Measurements from ENCODE around the gene TESK1. TPM values are rescaled to one million over a fixed set of nuclear protein-coding genes. Genes with fewer than 3 reads are reported as not detected.
"Not testable (repeated sequence)": the region's sequence is repeated elsewhere in the genome, so short reads cannot be mapped to it uniquely, and the experiment has no call there.

TESK1 gene
- polyA plus RNA-seq, 3 donors, result 30.4 to 37.8 (median 30.7) TPM

DNA sequence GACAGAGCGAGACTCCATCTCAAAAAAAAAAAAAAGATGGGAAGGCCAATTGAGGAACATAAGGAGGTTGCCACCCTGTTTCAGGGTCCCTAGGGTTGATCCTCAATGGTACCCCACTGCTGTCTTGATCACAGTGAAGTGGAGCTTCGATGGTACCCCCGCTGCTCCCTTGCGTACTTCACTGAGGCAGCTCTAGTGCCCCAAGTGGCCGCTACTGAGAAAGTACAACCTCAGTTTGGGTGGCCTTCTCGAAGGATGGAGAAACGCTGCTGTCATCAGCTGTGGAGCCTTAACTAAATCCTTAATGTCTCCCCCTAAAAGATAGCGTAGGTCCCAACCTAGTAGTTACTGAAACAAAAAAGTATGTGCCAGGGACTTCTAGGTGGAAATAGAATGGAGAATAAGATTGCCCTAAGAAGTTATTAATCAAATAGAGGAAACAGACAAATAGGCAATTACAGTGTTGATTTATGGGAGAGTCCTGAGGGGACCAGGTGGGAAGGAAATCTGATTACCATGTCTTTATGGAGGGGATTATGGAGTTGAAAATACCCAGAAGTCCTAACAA is 6.3 kb downstream of the TESK1 start:
- no peak for DNase-seq (ENCODE audit: low read depth in 3 of 3, low spot score in 2 of 3)

- DNase-seq (ENCODE audit: low read depth in 3 of 3, low spot score in 2 of 3), result not testable (repeated sequence)
Observed at GRCh38 chr9:35612066-35612465, 7.0 kb downstream of the TESK1 start.

DNA sequence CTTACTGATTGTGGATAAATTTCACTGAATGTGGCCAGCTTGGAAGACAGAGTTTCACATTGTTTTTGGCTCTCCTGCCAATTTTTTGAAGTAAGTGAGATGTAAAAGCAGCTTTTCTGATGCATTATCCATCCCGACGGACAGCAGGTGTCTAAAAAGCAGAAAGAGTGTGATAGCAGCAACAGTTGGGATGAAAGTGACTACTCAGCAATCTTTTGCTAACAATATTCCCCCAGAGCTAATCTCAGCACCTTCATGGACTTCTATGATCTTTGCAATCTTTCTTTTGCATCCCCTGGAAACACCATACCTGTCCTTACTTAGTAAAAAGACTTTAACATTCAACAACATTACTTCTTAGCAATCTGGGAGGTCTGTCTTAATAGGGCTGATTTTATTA is 7.8 kb downstream of the TESK1 start:
- DNase-seq (ENCODE audit: low read depth in 3 of 3, low spot score in 2 of 3), result no peak

GRCh38 chr9:35615981-35616680 is 11.1 kb downstream of the TESK1 start:
- DNase-seq (ENCODE audit: low read depth in 3 of 3, low spot score in 2 of 3), result no peak

DNA sequence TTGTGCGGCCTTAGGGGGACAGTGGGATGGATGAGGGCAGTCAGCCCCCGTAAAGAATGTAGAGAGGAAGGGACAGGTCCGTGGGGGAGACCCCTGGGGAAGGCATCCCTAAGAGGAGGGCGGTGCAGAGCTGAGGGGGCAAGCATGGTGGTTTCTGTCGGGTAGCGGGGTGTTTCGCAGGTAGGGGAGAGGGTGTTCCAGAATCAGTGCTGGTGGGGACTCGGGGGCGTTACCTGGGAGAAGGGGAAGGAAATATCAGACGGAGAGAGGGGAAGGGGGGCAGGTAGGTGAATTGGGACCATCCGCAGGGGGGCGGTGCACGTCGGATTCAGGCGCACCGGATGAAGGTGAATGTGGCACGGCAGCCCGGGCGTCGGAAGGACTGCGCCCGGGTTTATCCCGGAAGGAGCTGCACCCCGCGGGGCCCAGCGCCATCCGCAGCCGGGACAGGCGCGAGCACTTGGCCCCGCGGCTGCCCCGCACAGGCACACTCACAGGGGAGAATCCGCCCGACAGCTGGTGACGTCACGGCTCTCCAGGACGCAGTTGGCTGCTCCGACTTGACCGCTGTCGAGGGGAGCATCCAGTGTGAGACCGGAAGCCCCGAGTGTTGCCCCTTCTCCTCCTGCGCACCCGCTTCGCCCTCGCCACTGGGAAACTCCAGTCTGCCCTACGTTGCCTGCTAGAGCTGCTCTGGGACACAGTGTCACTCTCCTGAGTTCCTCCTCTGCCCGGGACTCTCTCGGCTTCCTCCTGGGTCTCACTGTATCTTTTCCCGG is 11.8 kb downstream of the TESK1 start:
- peak in 1 of 3 donors; percentile 19 for DNase-seq (ENCODE audit: low read depth in 3 of 3, low spot score in 2 of 3)

GRCh38 chr9:35617548-35617947 is 12.5 kb downstream of the TESK1 start:
- no peak for DNase-seq (ENCODE audit: low read depth in 3 of 3, low spot score in 2 of 3)

- DNase-seq (ENCODE audit: low read depth in 3 of 3, low spot score in 2 of 3), result no peak
Observed at GRCh38 chr9:35618325-35618727, 13.3 kb downstream of the TESK1 start, which contains the start of gene CD72. Gene CD72, minus strand, starts transcription at chr9:35618413. Its CDS starts 110 bp downstream, at chr9:35618303.

DNA sequence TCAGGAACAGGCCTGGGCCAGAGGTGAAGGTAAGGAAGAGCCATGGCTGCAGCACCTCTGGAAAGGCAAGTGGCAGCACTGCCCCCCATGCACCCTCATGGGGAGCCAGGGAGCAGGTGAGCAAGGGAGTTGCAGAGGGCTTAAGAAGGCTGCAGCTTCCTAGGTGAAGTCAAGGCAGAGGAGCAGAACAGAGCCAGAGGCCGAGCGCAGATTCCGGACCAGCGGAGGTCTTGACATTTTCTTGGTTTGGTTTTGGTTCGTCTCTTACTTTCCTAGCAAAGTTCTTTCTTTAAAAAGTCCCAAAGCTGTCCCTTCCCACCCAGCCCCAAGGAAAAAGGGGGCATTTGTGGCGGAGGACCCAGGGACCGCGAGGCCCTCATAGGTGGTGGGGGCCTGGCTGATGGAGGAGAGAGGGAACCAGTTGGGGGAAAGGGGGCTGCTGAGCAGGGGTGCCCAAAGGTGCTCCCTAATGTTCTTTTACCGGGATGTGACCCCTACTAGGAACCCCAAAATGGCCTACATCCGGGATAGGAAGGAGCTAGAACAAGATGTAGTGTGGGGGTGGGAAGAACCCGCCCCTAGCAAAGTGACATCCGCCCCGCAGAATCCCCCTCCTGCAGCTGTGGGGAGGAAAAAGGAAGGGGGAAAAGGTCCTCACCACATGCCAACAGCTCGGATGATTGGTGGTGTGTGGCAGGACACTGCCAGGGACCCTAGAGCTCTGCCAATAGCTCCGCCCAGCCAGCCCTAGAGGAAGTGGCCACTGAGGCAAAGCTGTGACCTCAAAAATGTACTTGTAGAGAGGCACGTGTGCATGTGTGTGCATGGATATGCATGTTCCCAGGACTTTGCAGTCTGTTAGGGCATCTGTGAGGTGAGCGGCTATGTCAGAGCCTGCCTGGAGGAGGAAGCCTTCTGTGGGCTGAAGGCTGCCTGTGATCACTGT is 14.1 kb downstream of the TESK1 start:
- no peak for DNase-seq (ENCODE audit: low read depth in 3 of 3, low spot score in 2 of 3)

DNA sequence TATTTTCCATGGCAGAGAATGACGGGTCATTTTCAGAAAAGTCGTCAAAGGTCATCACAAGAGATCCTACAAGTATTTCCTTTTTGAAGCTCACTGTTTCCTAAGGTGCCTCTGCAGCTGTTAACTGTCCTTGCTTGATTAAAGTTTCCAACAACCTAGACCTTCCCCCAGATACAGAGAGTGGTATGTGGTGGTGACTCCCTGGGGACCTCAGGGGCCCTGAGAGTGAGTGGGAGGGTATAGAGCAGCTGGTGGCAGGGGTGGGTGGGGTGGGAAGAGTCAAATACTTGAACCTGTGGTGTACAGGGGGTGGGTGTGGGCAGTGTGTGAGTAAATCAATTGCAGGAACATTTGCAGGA is 14.7 kb downstream of the TESK1 start:
- DNase-seq (ENCODE audit: low read depth in 3 of 3, low spot score in 2 of 3), result no peak

DNA sequence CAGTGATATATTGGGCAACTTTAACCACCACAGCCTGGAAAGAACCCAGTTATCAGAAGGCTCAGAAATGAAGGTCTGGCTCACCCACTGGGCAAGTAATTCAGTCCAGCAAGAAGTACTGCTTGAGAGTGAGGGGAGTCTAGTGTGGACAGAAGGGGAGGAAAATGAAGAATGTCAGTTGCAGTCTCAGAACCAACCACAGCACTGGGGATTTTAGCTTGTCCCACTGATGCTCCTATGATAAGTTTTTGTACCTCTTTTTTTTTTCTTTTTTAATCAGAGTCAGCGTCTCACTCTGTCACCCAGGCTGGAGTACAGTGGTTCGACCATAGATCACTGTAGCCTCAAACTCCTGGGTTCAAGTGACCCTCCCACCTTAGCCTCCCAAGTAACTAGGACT is 22.5 kb downstream of the TESK1 start:
- DNase-seq (ENCODE audit: low read depth in 3 of 3, low spot score in 2 of 3), result no peak

GRCh38 chr9:35628389-35628991 is 23.4 kb downstream of the TESK1 start:
- DNase-seq (ENCODE audit: low read depth in 3 of 3, low spot score in 2 of 3), result no peak

DNA sequence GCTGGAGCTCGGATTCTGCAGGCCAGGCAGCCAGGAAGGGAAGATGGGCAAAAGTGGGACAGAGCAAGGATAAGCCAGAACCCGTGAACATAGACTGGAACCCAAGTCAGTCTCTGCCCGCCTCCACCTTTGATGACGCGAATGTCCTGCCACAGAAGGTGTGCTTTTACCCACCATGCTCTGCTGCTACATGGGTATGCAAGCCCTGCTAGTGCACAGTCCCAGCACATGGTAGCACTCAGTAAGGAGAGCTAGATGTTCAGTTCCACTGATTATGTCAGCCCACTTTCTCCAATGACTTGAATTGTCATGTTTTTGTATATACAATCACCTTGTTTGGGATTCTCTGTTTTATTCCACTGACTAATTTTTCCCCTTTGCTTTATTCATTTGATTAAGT is 24.5 kb downstream of the TESK1 start:
- DNase-seq (ENCODE audit: low read depth in 3 of 3, low spot score in 2 of 3), result no peak

GRCh38 chr9:35635730-35636129 is 30.7 kb downstream of the TESK1 start:
- no peak for DNase-seq (ENCODE audit: low read depth in 3 of 3, low spot score in 2 of 3)

- no peak for DNase-seq (ENCODE audit: low read depth in 3 of 3, low spot score in 2 of 3)
Observed at GRCh38 chr9:35636135-35636876, 31.2 kb downstream of the TESK1 start.

GRCh38 chr9:35636877-35637246 is 31.8 kb downstream of the TESK1 start:
- DNase-seq (ENCODE audit: low read depth in 3 of 3, low spot score in 2 of 3), result not testable (repeated sequence)

DNA sequence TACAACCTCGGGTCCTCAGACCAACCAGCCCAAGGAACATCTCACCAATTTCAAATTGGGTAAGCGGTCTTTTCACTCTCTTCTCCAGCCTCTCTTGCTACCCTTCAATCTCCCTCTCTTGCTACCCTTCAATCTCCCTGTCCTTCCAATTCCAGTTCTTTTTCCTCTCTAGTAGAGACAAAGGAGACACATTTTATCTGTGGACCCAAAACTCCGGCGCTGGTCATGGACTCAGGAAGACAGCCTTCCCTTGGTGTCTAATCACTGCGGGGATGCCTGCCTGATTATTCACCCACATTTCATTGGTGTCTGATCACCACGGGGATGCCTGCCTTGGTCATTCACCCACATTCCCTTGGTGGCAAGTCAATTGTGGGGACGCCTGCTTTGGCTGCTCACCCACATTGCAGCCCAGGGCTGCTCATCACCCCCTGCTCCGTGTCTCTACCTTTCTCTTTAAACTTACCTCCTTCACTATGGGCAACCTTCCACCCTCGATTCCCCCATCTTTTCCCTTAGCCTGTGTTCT is 32.4 kb downstream of the TESK1 start:
- DNase-seq (ENCODE audit: low read depth in 3 of 3, low spot score in 2 of 3), result not testable (repeated sequence)

DNA sequence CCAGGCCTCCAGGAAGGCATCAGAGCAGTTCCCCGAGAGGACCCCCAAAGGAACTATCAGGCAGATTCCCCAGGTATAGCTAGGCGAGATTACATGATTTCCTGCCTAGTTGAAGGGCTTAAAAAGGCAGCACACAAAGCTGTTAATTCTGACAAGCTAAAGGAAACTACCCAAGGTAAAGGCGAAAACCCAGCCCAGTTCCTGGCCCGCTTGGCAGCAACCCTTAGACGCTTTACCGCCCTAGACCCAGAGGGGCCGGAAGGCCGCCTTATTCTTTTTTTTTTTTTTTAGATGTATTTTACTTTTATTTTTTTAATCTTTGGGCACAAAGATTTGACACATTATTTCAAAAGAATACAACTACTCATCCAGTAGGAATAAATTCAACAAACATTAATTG is 33.7 kb downstream of the TESK1 start:
- not testable (repeated sequence) for DNase-seq (ENCODE audit: low read depth in 3 of 3, low spot score in 2 of 3)

DNA sequence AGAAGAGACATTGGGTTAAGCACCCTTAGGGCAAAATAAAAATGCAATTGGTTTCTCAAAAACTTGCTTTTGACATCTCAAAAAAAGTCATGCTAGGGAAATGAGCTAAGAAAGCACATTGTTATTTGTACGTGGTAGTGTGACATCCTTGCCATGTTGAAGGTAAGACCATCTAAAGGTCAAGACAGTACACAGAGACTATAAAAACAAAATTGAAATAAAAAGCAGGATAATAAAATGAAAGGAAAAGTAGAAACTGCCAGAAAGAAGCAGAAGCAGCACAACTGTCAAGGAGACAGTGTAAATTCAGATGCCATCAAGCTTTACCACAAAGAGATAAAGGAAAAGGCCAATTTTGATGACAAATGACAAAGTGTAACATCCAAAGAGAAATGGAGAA is 34.2 kb downstream of the TESK1 start:
- DNase-seq (ENCODE audit: low read depth in 3 of 3, low spot score in 2 of 3), result not testable (repeated sequence)

- no peak for DNase-seq (ENCODE audit: low read depth in 3 of 3, low spot score in 2 of 3)
Observed at GRCh38 chr9:35639631-35640030, 34.6 kb downstream of the TESK1 start.
